ENCODE results near the gene PADI1. TPM values are rescaled to one million over a fixed set of nuclear protein-coding genes. Genes with fewer than 3 reads are reported as not detected.

The PADI1 gene
- total RNA-seq, 4 donors from 2014 or later = 0.14 TPM; not detected in 3

DNA sequence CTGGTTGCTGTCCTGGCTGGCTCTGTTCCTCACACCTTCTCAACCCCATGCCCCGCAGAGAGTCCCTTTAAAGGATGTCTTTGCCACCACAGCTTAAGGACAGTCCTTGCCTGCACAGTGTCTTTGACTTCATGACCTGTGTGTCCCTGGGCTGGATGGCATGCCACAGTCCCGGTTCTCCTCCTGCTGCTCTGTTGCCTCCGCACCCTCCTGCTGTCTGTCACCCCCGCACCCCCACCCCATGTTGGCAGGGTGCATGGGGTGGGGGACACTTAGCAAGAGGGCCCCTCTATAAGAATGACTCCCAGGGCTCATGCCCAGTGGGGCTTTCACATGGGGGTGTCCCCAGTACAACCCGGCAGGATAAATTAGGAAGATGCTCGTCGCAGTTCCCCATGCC, 41.6 kb upstream of the PADI1 start:
- no peak for DNase-seq
- H3K9me3 ChIP-seq = no peaks in the 10 kb centered on the region
- H3K27me3 ChIP-seq = peaks cover 8% of the 10 kb centered on the region
- no peaks in the 10 kb centered on the region for H3K4me1 ChIP-seq
- no peaks in the 10 kb centered on the region for H3K36me3 ChIP-seq
- WGBS, 2 donors (ENCODE audit: low coverage in 1 of 2) = 89% methylated on average over 7 of the region's 7 CpGs; no CpG with 5 or more reads in 1 of the 2 donors
- intact Hi-C loops (cut with DNase I; ENCODE audit: low total_unique reads) = no loop called here
- H3K4me3 ChIP-seq = no peak overlapping the region
- TF ChIP-seq POLR2A (IDR thresholded peaks at IDR 0.05) (no peak), EP300 (IDR thresholded peaks at IDR 0.05; ENCODE audit: low read depth) (no peak), POLR2AphosphoS5 (IDR thresholded peaks at IDR 0.05) (no peak)
- TF ChIP-seq, protein P1, sequence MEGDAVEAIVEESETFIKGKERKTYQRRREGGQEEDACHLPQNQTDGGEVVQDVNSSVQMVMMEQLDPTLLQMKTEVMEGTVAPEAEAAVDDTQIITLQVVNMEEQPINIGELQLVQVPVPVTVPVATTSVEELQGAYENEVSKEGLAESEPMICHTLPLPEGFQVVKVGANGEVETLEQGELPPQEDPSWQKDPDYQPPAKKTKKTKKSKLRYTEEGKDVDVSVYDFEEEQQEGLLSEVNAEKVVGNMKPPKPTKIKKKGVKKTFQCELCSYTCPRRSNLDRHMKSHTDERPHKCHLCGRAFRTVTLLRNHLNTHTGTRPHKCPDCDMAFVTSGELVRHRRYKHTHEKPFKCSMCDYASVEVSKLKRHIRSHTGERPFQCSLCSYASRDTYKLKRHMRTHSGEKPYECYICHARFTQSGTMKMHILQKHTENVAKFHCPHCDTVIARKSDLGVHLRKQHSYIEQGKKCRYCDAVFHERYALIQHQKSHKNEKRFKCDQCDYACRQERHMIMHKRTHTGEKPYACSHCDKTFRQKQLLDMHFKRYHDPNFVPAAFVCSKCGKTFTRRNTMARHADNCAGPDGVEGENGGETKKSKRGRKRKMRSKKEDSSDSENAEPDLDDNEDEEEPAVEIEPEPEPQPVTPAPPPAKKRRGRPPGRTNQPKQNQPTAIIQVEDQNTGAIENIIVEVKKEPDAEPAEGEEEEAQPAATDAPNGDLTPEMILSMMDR (IDR thresholded peaks at IDR 0.05) = no peak
- in situ Hi-C loops (cut with MboI; ENCODE audit: low pct_ligation_motif_present in 1 of 4, low pct_unique_long_range_greater_than_20kb in 1 of 4, low sequenced_read_pairs in 3 of 4) = no loop called here
- H3K27ac ChIP-seq = no peak overlapping the region

- Histone ChIP-seq H3K4me3 (no peak overlapping the region), H3K4me1 (no peaks in the 10 kb centered on the region), H3K36me3 (no peaks in the 10 kb centered on the region), H3K27me3 (peaks cover 8% of the 10 kb centered on the region), H3K27ac (no peak overlapping the region), H3K9me3 (no peaks in the 10 kb centered on the region)
- no peak for TF ChIP-seq POLR2AphosphoS5 (IDR thresholded peaks at IDR 0.05)
- no peak for TF ChIP-seq EP300 (IDR thresholded peaks at IDR 0.05; ENCODE audit: low read depth)
- TF ChIP-seq, protein P1 (IDR thresholded peaks at IDR 0.05) = no peak
- no peak for TF ChIP-seq POLR2A (IDR thresholded peaks at IDR 0.05)
- in situ Hi-C loops (cut with MboI; ENCODE audit: low pct_ligation_motif_present in 1 of 4, low pct_unique_long_range_greater_than_20kb in 1 of 4, low sequenced_read_pairs in 3 of 4) = no loop called here
- DNase-seq = no peak
- intact Hi-C loops (cut with DNase I; ENCODE audit: low total_unique reads) = no loop called here
- 79% methylated on average over 16 of the region's 16 CpGs; no CpG with 5 or more reads in 1 of the 2 donors for WGBS, 2 donors (ENCODE audit: low coverage in 1 of 2)
Observed at GRCh38 chr1:17163789-17164666, 40.9 kb upstream of the PADI1 start.

DNA sequence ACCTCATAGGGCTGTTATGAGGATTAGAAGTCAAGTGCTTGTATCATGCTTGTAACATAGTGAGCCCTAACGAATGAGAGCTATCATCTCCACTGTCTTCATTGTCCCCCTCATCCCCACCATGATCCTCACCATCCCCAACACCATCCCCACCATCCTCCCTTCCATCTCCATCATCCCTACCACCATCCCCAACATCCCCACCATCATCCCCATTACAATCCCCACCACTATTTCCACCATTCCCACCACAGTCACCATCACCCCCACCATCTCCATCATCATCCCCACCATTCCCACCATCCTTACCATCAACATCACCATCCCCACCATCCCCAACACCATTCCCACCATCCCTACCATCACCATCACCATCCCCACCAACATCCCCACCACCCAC, 39.1 kb upstream of the PADI1 start:
- H3K36me3 ChIP-seq = no peaks in the 10 kb centered on the region
- no peak overlapping the region for H3K4me3 ChIP-seq
- H3K4me1 ChIP-seq = no peaks in the 10 kb centered on the region
- H3K9me3 ChIP-seq = no peaks in the 10 kb centered on the region
- H3K27ac ChIP-seq = no peak overlapping the region
- H3K27me3 ChIP-seq = peaks cover 8% of the 10 kb centered on the region
- no peak for DNase-seq
- TF ChIP-seq, protein P1 (IDR thresholded peaks at IDR 0.05) = no peak
- TF ChIP-seq EP300 (IDR thresholded peaks at IDR 0.05; ENCODE audit: low read depth) (no peak), POLR2AphosphoS5 (IDR thresholded peaks at IDR 0.05) (no peak), POLR2A (IDR thresholded peaks at IDR 0.05) (no peak)
- WGBS, 2 donors (ENCODE audit: low coverage in 1 of 2) = 38 to 67% methylated on average over 1 of the region's 1 CpG
- in situ Hi-C loops (cut with MboI; ENCODE audit: low pct_ligation_motif_present in 1 of 4, low pct_unique_long_range_greater_than_20kb in 1 of 4, low sequenced_read_pairs in 3 of 4) (no loop called here), intact Hi-C loops (cut with DNase I; ENCODE audit: low total_unique reads) (no loop called here)

DNA sequence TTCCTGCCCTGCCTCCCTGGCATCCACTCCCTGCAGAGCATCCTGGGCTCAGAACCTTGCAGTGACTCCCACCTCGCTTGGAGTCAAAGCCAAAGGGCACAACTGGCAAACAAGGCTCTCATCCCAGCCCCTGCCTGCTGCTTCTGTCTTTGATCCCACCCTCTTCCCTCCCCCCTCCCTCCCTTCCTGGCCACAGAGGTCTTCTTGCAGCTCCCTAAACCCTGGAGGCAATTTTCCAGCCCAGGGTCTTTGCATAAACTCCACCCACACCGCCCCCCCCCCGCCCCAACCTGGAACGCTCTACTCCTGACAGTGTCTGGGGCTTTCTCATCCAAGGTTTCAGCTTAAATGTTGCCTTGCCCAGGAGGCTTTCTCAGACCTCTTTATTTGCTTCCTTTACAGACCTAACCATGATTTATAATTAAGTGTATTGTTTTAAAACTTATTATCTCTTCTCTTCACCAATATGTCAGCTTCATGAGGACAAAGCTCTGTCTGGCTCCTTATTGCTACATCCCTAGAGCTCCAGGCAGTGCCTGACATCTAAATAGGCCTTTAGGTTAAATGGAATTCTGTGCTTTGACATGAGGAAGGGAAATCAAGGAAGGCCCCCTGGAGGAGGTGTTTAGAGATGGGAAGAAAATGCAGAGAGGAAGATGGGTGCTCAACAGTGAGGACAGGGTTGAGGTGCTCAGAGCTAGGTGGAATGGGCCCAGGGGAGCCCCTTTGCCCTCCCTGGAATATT, 37.7 kb upstream of the PADI1 start:
- Histone ChIP-seq H3K27ac (no peak overlapping the region), H3K4me3 (no peak overlapping the region), H3K27me3 (peaks cover 8% of the 10 kb centered on the region), H3K9me3 (no peaks in the 10 kb centered on the region), H3K4me1 (no peaks in the 10 kb centered on the region), H3K36me3 (no peaks in the 10 kb centered on the region)
- in situ Hi-C loops (cut with MboI; ENCODE audit: low pct_ligation_motif_present in 1 of 4, low pct_unique_long_range_greater_than_20kb in 1 of 4, low sequenced_read_pairs in 3 of 4) (no loop called here), intact Hi-C loops (cut with DNase I; ENCODE audit: low total_unique reads) (no loop called here)
- 55 to 60% methylated on average over 3 to 4 of the region's 4 CpGs for WGBS, 2 donors (ENCODE audit: low coverage in 1 of 2)
- DNase-seq = no peak
- TF ChIP-seq POLR2A (IDR thresholded peaks at IDR 0.05) = no peak
- no peak for TF ChIP-seq EP300 (IDR thresholded peaks at IDR 0.05; ENCODE audit: low read depth)
- TF ChIP-seq POLR2AphosphoS5 (IDR thresholded peaks at IDR 0.05) = no peak
- TF ChIP-seq, protein P1 (IDR thresholded peaks at IDR 0.05) = no peak
